ENCODE results near the gene NEGR1. TPM values are rescaled to one million over a fixed set of nuclear protein-coding genes. Genes with fewer than 3 reads are reported as not detected.

NEGR1 gene
- total RNA-seq, 6 donors from 2014 or later, result 3.1 to 14.7 (median 8.9) TPM

- WGBS, 2 donors, result 75 to 88% methylated on average over 1 of the region's 1 CpG
- no peak for TF ChIP-seq EP300 (IDR thresholded peaks at IDR 0.05)
- TF ChIP-seq POLR2A (IDR thresholded peaks at IDR 0.05), result no peak
- TF ChIP-seq POLR2AphosphoS5 (IDR thresholded peaks at IDR 0.05), result no peak
- no peak for TF ChIP-seq CTCF (IDR thresholded peaks at IDR 0.05)
- no peak for DNase-seq
- no peak overlapping the region for H3K27ac ChIP-seq
- no peaks in the 10 kb centered on the region for H3K4me1 ChIP-seq
- ATAC-seq (ENCODE audit: low FRiP score in 2 of 2), result no peak
- no peak overlapping the region for H3K4me3 ChIP-seq
- no peaks in the 10 kb centered on the region for H3K9me3 ChIP-seq
- no peaks in the 10 kb centered on the region for H3K36me3 ChIP-seq
- no peaks in the 10 kb centered on the region for H3K27me3 ChIP-seq
Observed at GRCh38 chr1:71434240-71434639, 848.1 kb downstream of the NEGR1 start.

- DNase-seq (no peak), ATAC-seq (ENCODE audit: low FRiP score in 2 of 2) (no peak)
- no peaks in the 10 kb centered on the region for H3K9me3 ChIP-seq
- no peaks in the 10 kb centered on the region for H3K36me3 ChIP-seq
- WGBS, 2 donors, result 62 to 71% methylated on average over 1 of the region's 1 CpG
- no peaks in the 10 kb centered on the region for H3K27me3 ChIP-seq
- H3K4me1 ChIP-seq, result no peaks in the 10 kb centered on the region
- H3K27ac ChIP-seq, result no peak overlapping the region
- H3K4me3 ChIP-seq, result no peak overlapping the region
- TF ChIP-seq POLR2A (IDR thresholded peaks at IDR 0.05) (no peak), CTCF (IDR thresholded peaks at IDR 0.05) (no peak), POLR2AphosphoS5 (IDR thresholded peaks at IDR 0.05) (no peak), EP300 (IDR thresholded peaks at IDR 0.05) (no peak)
Observed at GRCh38 chr1:71428029-71428428, 854.3 kb downstream of the NEGR1 start.

GRCh38 chr1:71427066-71427465 is 855.3 kb downstream of the NEGR1 start:
- Histone ChIP-seq H3K27me3 (no peaks in the 10 kb centered on the region), H3K9me3 (no peaks in the 10 kb centered on the region), H3K4me1 (no peaks in the 10 kb centered on the region), H3K4me3 (no peak overlapping the region), H3K27ac (no peak overlapping the region), H3K36me3 (no peaks in the 10 kb centered on the region)
- WGBS, 2 donors, result 92 to 98% methylated on average over 3 of the region's 3 CpGs
- ATAC-seq (ENCODE audit: low FRiP score in 2 of 2) (no peak), DNase-seq (no peak)
- TF ChIP-seq CTCF (IDR thresholded peaks at IDR 0.05), result no peak
- no peak for TF ChIP-seq POLR2AphosphoS5 (IDR thresholded peaks at IDR 0.05)
- no peak for TF ChIP-seq EP300 (IDR thresholded peaks at IDR 0.05)
- TF ChIP-seq POLR2A (IDR thresholded peaks at IDR 0.05), result no peak

GRCh38 chr1:71424536-71424935 is 857.8 kb downstream of the NEGR1 start:
- H3K27ac ChIP-seq, result no peak overlapping the region
- TF ChIP-seq POLR2A (IDR thresholded peaks at IDR 0.05), result no peak
- TF ChIP-seq CTCF (IDR thresholded peaks at IDR 0.05), result no peak
- TF ChIP-seq EP300 (IDR thresholded peaks at IDR 0.05), result no peak
- TF ChIP-seq POLR2AphosphoS5 (IDR thresholded peaks at IDR 0.05), result no peak
- DNase-seq, result no peak

GRCh38 chr1:71422221-71422620 is 860.1 kb downstream of the NEGR1 start:
- Histone ChIP-seq H3K27ac (no peak overlapping the region), H3K27me3 (no peaks in the 10 kb centered on the region), H3K4me3 (no peak overlapping the region), H3K4me1 (no peaks in the 10 kb centered on the region), H3K36me3 (no peaks in the 10 kb centered on the region), H3K9me3 (no peaks in the 10 kb centered on the region)
- TF ChIP-seq CTCF (IDR thresholded peaks at IDR 0.05), result no peak
- DNase-seq, result no peak
- no peak for ATAC-seq (ENCODE audit: low FRiP score in 2 of 2)
- 68 to 76% methylated on average over 6 of the region's 6 CpGs for WGBS, 2 donors

More at GRCh38 chr1:71424536-71424935, 857.8 kb downstream of the NEGR1 start:
- no peaks in the 10 kb centered on the region for H3K36me3 ChIP-seq
- no peak for ATAC-seq (ENCODE audit: low FRiP score in 2 of 2)
- H3K4me1 ChIP-seq, result no peaks in the 10 kb centered on the region
- no peaks in the 10 kb centered on the region for H3K9me3 ChIP-seq
- no peaks in the 10 kb centered on the region for H3K27me3 ChIP-seq
- H3K4me3 ChIP-seq, result no peak overlapping the region

Measured in upper lobe of left lung (tissue), 6 donors.